Endothelial cell of umbilical vein (primary cell): ENCODE data around the gene GDE1. TPM values are rescaled to one million over a fixed set of nuclear protein-coding genes. Genes with fewer than 3 reads are reported as not detected.

Experiments used
- polyA plus RNA-seq, 4 experiments: library from polyadenylated mRNA; depleted of rRNA in 3 of 4; stranded (reverse) in 3 of 4; unstranded in 1 of 4; fragments of >200 nt; gene quantifications; 2 replicates each; pipeline versions ENCODE4 v1.2.1 to v1.2.3, GENCODE V29; 2011 to 2012; ENCODE audit warnings: missing spikeins in 1 of 4
- total RNA-seq: library from RNA; stranded (reverse); gene quantifications from 2 replicates; pipeline ENCODE4 v1.2.3, GENCODE V29; 2021

Gene GDE1
- total and polyA plus RNA-seq, 2 donors (not counting 3 experiments of a cell fraction or from before 2014, with no cell fraction given), result 34.9 to 50.5 TPM

Other genes starting within 250 kb of the GDE1 start
- not detected in 2 replicates for gene CLEC19A, start 236.4 kb downstream of the GDE1 start, total RNA-seq
- not detected in 2 replicates for gene CLEC19A, start 236.4 kb downstream of the GDE1 start, polyA plus RNA-seq
- not detected in 2 replicates for gene TMC5, start 104.2 kb downstream of the GDE1 start, total RNA-seq
- gene TMC5, start 104.2 kb downstream of the GDE1 start, polyA plus RNA-seq, result not detected in 2 replicates
- gene CCP110, start 1.8 kb upstream of the GDE1 start, total RNA-seq, result 16.5 and 24.5 TPM in 2 replicates
- gene CCP110, start 1.8 kb upstream of the GDE1 start, polyA plus RNA-seq, result 2.5 and 3.7 TPM in 2 replicates
- 80.2 and 91.1 TPM in 2 replicates for gene VPS35L, start 33.6 kb upstream of the GDE1 start, total RNA-seq
- gene VPS35L, start 33.6 kb upstream of the GDE1 start, polyA plus RNA-seq, result 43.7 and 49.1 TPM in 2 replicates
- 33.5 and 43.2 TPM in 2 replicates for gene KNOP1, start 196.1 kb upstream of the GDE1 start, total RNA-seq
- 5.1 and 6.7 TPM in 2 replicates for gene KNOP1, start 196.1 kb upstream of the GDE1 start, polyA plus RNA-seq
- gene IQCK, start 196.2 kb upstream of the GDE1 start, total RNA-seq, result 13.2 and 17.2 TPM in 2 replicates
- gene IQCK, start 196.2 kb upstream of the GDE1 start, polyA plus RNA-seq, result 13.9 and 18.1 TPM in 2 replicates